HepG2 (cell line): ENCODE data around the gene CPNE4. TPM values are rescaled to one million over a fixed set of nuclear protein-coding genes. Genes with fewer than 3 reads are reported as not detected.

Experiments used
- ATAC-seq: fragments of 200-7000 bp; cut with Tn5 transposase; 3 replicates; pipeline ENCODE4 v1.9.1; 2020; ENCODE audit warnings: mild to moderate bottlenecking, moderate library complexity
- BruUV-seq: library from RNA; stranded (reverse); fragments of 400-500 nt; replicated peaks from 2 replicates; lab custom pipeline; 2021; lab: Mats Ljungman, UMichigan
- CTCF ChIA-PET: fragments of 300-600 bp; formaldehyde crosslinking; extraction: SDS; loops from one replicate; lab custom pipeline; 2021; ENCODE audit warnings: low total read pairs, inconsistent platforms, low intra/inter-chr PET ratio; lab: Yijun Ruan, JAX
- POLR2A ChIA-PET: fragments of 350-600 bp; sonication (Branson Sonifier 250); formaldehyde crosslinking; loops from one replicate; lab custom pipeline; 2020; ENCODE audit warnings: antibody characterized with exemption, inconsistent platforms; lab: Yijun Ruan, JAX
- DNase-seq: peaks from one replicate; pipeline ENCODE4 v3.0.0-alpha.2; 2015; ENCODE audit warnings: low spot score
- FAIRE-seq: peaks from 3 replicates; lab custom pipeline; 2011; peaks lifted over from hg19 to GRCh38; lab: Jason Lieb, UNC
- H2AFZ ChIP-seq: one replicate; pipeline ENCODE4 v1.6.1; 2011; ENCODE audit warnings: low read length, inconsistent platforms
- H3K27ac ChIP-seq: fragments of 300-600 bp; 3 replicates; pipeline ENCODE4 v1.8.0; 2011; ENCODE audit warnings: mixed run types, mild to moderate bottlenecking, mixed read lengths, low read length, inconsistent platforms; ENCODE audit not compliant: insufficient read depth; ENCODE audit errors: extremely low read length
- H3K27me3 ChIP-seq, 2 experiments: fragments of 200-600 bp in 1 of 2; 2 replicates in 1 of 2; 3 replicates in 1 of 2; pipeline versions ENCODE4 v1.6.0 to v1.8.0; 2011; ENCODE audit warnings: low read length in 2 of 2, mild to moderate bottlenecking in 2 of 2, moderate library complexity in 2 of 2, inconsistent platforms in 1 of 2; ENCODE audit not compliant: insufficient read depth in 2 of 2, control insufficient read depth in 1 of 2
- H3K36me3 ChIP-seq, 2 experiments: fragments of 200-600 bp in 1 of 2; replicated peaks in 1 of 2; 2 replicates in 1 of 2; 3 replicates in 1 of 2; pipeline versions ENCODE4 v1.5.1 to v1.8.0; 2011; ENCODE audit warnings: low read length in 2 of 2, inconsistent platforms in 1 of 2; ENCODE audit not compliant: insufficient read depth in 2 of 2, control insufficient read depth in 1 of 2
- H3K4me1 ChIP-seq: 2 replicates; pipeline ENCODE4 v1.5.1; 2012; ENCODE audit warnings: low read length, inconsistent platforms; ENCODE audit not compliant: insufficient read depth
- H3K4me2 ChIP-seq: 2 replicates; pipeline ENCODE4 v1.6.0; 2011; ENCODE audit warnings: low read depth, low read length, inconsistent platforms
- H3K4me3 ChIP-seq, 3 experiments: fragments of 200-600 bp in 1 of 3; sonication (generic), shearing (Covaris generic) in 1 of 3; replicated peaks in 1 of 3; 2 replicates each; pipeline ENCODE4 v1.5.1; 2011 to 2016; ENCODE audit warnings: low read length in 3 of 3, inconsistent platforms in 2 of 3, low read depth in 2 of 3, mild to moderate bottlenecking in 2 of 3, control low read depth in 1 of 3, mixed read lengths in 1 of 3; ENCODE audit not compliant: insufficient read depth in 1 of 3
- H3K79me2 ChIP-seq: one replicate; pipeline ENCODE4 v1.6.1; 2011; ENCODE audit warnings: low read length, inconsistent platforms; ENCODE audit not compliant: insufficient read depth
- H3K9ac ChIP-seq: 2 replicates; pipeline ENCODE4 v1.6.0; 2011; ENCODE audit warnings: mild to moderate bottlenecking, low read depth, low read length, inconsistent platforms; ENCODE audit not compliant: insufficient read depth
- H3K9me3 ChIP-seq: 2 replicates; pipeline ENCODE4 v1.5.1; 2012; ENCODE audit warnings: mild to moderate bottlenecking, low read length
- H4K20me1 ChIP-seq: 2 replicates; pipeline ENCODE4 v1.6.0; 2011; ENCODE audit warnings: inconsistent platforms, mild to moderate bottlenecking, low read length, moderate library complexity; ENCODE audit not compliant: insufficient read depth
- NFAT5 ChIP-seq: sonication (generic); formaldehyde crosslinking; IDR thresholded peaks from 2 replicates; pipeline ENCODE4 v1.4.0; 2020; ENCODE audit warnings: missing genetic modification reagents
- RBM22 ChIP-seq: fragments of 200-400 bp; formaldehyde crosslinking; optimal IDR thresholded peaks from 2 replicates; pipeline ENCODE3; 2017; ENCODE audit warnings: mild to moderate bottlenecking, low read length, moderate library complexity
- TOPORS ChIP-seq: sonication (generic); formaldehyde crosslinking; IDR thresholded peaks from 2 replicates; pipeline ENCODE4 v1.8.0; 2023; ENCODE audit warnings: mild to moderate bottlenecking, missing genetic modification reagents
- ZNF580 ChIP-seq: IDR thresholded peaks from 2 replicates; pipeline ENCODE4 v1.6.1; 2016; ENCODE audit warnings: low read depth, borderline replicate concordance
- ZNF792 ChIP-seq: IDR thresholded peaks from 2 replicates; pipeline ENCODE4 v1.6.1; 2016
- WGBS: methylation state at CpG from one replicate; pipeline ENCODE4 v1.1.6; 2017; ENCODE audit warnings: low lambda C conversion rate; 5-methylcytosine and 5-hydroxymethylcytosine counted together
- in situ Hi-C: cut with HindIII; loops from 2 replicates; pipeline ENCODE4 v1.10.0; 2017; ENCODE audit warnings: low pct_unique_long_range_greater_than_20kb; ENCODE audit not compliant: extremely low pct_ligation_motif_present
- intact Hi-C: fragments of 100-400 bp; cut with micrococcal nuclease; formaldehyde crosslinking; loops from one replicate; pipeline ENCODE4 v1.10.0; 2022; ENCODE audit not compliant: unreplicated experiment
- polyA plus RNA-seq, 8 experiments: library from polyadenylated mRNA; depleted of rRNA in 3 of 8; stranded (reverse) in 7 of 8; unstranded in 1 of 8; fragments of >200 nt; fragmentation: Illumina TruSeq in 4 of 8; extraction: Trizol in 4 of 8; gene quantifications; 2 replicates each; pipeline versions ENCODE4 v1.2.1 to v1.2.3, GENCODE V29; 2011 to 2016; ENCODE audit warnings: low read depth in 4 of 8, missing spikeins in 1 of 8, mixed read lengths in 1 of 8; ENCODE audit not compliant: insufficient read depth in 1 of 8
- total RNA-seq, 5 experiments: library from RNA; depleted of rRNA; stranded (reverse); fragments of >200 nt; fragmentation: Illumina TruSeq; extraction: Trizol; gene quantifications; 2 replicates each; pipeline ENCODE4 v1.2.3, GENCODE V29; 2016; ENCODE audit warnings: low read depth in 1 of 5

CPNE4 gene
- total and polyA plus RNA-seq, 2 of the 13 experiments (the other 11 are each of a cell fraction or from before 2014, with no cell fraction given), result not detected

- Histone ChIP-seq H3K36me3 (no peaks in the 10 kb centered on the region), H4K20me1 (no peaks in the 10 kb centered on the region), H2AFZ (no peak overlapping the region), H3K79me2 (no peaks in the 10 kb centered on the region), H3K4me2 (no peak overlapping the region), H3K27me3 (no peaks in the 10 kb centered on the region), H3K4me3 (no peak overlapping the region), H3K9ac (no peak overlapping the region), H3K27ac (no peak overlapping the region), H3K9me3 (no peaks in the 10 kb centered on the region), H3K4me1 (no peaks in the 10 kb centered on the region)
- ChIA-PET POLR2A (no interaction called here), CTCF (no interaction called here)
- WGBS, result 2% methylated on average over 4 of the region's 4 CpGs
- no peak for FAIRE-seq
- BruUV-seq, result no TSS peak
- DNase-seq, result no peak
- intact Hi-C loops, result no loop called here
- no peak for ATAC-seq
- in situ Hi-C loops, result no loop called here
- TF ChIP-seq RBM22, result no peak
- TF ChIP-seq NFAT5, result no peak
- no peak for TF ChIP-seq ZNF580 (CRISPR knock-in tag)
- TF ChIP-seq ZNF792, result no peak
- no peak for TF ChIP-seq TOPORS (CRISPR knock-in tag)
Observed at GRCh38 chr3:131551761-131552160, 483.1 kb downstream of the CPNE4 start.
